ENCODE measurements around the gene FILIP1L.

The FILIP1L gene

GRCh38 chr3:99837715-99838114 is 276.6 kb downstream of the FILIP1L start:
- TF ChIP-seq CTCF (IDR thresholded peaks at IDR 0.05; ENCODE audit: low read depth, low read length): no peak
- H3K4me3 ChIP-seq (replicated peaks in 1 of 2; ENCODE audit: low read depth in 2 of 2, low read length in 2 of 2): no peak overlapping the region
- no peak for DNase-seq (ENCODE audit: low read depth in 2 of 2)

GRCh38 chr3:99836681-99837080 is 277.6 kb downstream of the FILIP1L start:
- no peak for TF ChIP-seq CTCF (IDR thresholded peaks at IDR 0.05; ENCODE audit: low read depth, low read length)
- no peak overlapping the region for H3K4me3 ChIP-seq (replicated peaks in 1 of 2; ENCODE audit: low read depth in 2 of 2, low read length in 2 of 2)
- DNase-seq (ENCODE audit: low read depth in 2 of 2): no peak

GRCh38 chr3:99834211-99834957 is 279.9 kb downstream of the FILIP1L start:
- no peak for DNase-seq (ENCODE audit: low read depth in 2 of 2)
- H3K4me3 ChIP-seq (replicated peaks in 1 of 2; ENCODE audit: low read depth in 2 of 2, low read length in 2 of 2): no peak overlapping the region
- no peak for TF ChIP-seq CTCF (IDR thresholded peaks at IDR 0.05; ENCODE audit: low read depth, low read length)

GRCh38 chr3:99833617-99834205 is 280.6 kb downstream of the FILIP1L start:
- no peak for DNase-seq (ENCODE audit: low read depth in 2 of 2)
- TF ChIP-seq CTCF (IDR thresholded peaks at IDR 0.05; ENCODE audit: low read depth, low read length): no peak
- no peak overlapping the region for H3K4me3 ChIP-seq (replicated peaks in 1 of 2; ENCODE audit: low read depth in 2 of 2, low read length in 2 of 2)

- no peak for TF ChIP-seq CTCF (IDR thresholded peaks at IDR 0.05; ENCODE audit: low read depth, low read length)
- DNase-seq (ENCODE audit: low read depth in 2 of 2): no peak
These were observed 284.5 kb downstream of the FILIP1L start for GRCh38 chr3:99829844-99830243.

GRCh38 chr3:99825004-99825640 is 289.2 kb downstream of the FILIP1L start:
- no peak for TF ChIP-seq CTCF (IDR thresholded peaks at IDR 0.05; ENCODE audit: low read depth, low read length)
- H3K4me3 ChIP-seq (replicated peaks in 1 of 2; ENCODE audit: low read depth in 2 of 2, low read length in 2 of 2): no peak overlapping the region

More at GRCh38 chr3:99829844-99830243, 284.5 kb downstream of the FILIP1L start:
- no peak overlapping the region for H3K4me3 ChIP-seq (replicated peaks in 1 of 2; ENCODE audit: low read depth in 2 of 2, low read length in 2 of 2)

More at GRCh38 chr3:99825004-99825640, 289.2 kb downstream of the FILIP1L start:
- DNase-seq (ENCODE audit: low read depth in 2 of 2): no peak
